Measurements from ENCODE around the gene MSMO1.
"Not testable (repeated sequence)": the region's sequence is repeated elsewhere in the genome, so short reads cannot be mapped to it uniquely, and the experiment has no call there.

MSMO1 gene

GRCh38 chr4:165324918-165325304 is 2.6 kb upstream of the MSMO1 start:
- DNase-seq (ENCODE audit: low read depth) = no peak

- no peak for DNase-seq (ENCODE audit: low read depth)
These were observed 1.5 kb upstream of the MSMO1 start for GRCh38 chr4:165325732-165326512.

- DNase-seq (ENCODE audit: low read depth) = no peak
These were observed 648 bp upstream of the MSMO1 start for GRCh38 chr4:165326831-165327210.

GRCh38 chr4:165328101-165328425 is 594 bp downstream of the MSMO1 start:
- no peak for DNase-seq (ENCODE audit: low read depth)

DNA sequence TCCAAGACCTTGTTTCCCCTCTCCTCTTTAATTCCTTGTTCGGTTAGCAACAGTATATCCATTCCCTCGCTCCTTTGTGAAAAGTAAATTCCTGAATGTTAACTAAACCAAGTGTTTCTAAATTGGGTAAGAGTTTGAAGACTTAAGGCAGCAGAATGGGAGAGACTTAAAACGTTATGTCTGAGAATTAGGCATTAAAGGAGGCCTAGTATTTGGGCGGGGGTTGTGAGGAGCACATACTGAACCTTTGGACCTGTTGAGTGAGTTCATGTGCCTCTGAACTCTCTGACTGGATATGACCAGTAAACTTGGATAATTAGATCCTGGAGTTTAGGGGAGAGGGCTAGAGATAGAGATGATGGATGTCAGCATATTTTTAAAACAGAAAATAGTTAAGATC is 1.2 kb downstream of the MSMO1 start:
- no peak for DNase-seq (ENCODE audit: low read depth)

DNA sequence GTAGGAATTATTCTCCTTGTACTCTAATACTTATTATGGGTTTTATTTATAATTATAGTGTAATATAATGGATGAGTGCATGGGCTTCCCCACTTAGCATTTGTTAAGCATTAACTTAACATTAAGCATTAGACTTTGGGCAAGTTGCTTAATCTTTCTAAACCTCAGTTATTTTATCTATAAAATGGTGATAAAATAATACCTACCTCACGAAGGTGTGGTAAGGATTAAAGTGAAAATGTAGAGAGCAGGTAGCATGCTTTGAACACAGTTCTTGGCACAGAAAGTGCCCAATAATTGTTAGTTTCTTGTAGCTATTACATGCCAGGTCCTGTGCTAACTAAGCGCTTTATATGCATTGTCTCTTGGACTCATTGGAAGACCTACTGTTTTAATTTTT is 2.6 kb downstream of the MSMO1 start:
- no peak for DNase-seq (ENCODE audit: low read depth)

GRCh38 chr4:165330666-165331065 is 3.2 kb downstream of the MSMO1 start:
- DNase-seq (ENCODE audit: low read depth) = no peak

- DNase-seq (ENCODE audit: low read depth) = no peak
These were observed 3.9 kb downstream of the MSMO1 start for GRCh38 chr4:165331359-165331758.

DNA sequence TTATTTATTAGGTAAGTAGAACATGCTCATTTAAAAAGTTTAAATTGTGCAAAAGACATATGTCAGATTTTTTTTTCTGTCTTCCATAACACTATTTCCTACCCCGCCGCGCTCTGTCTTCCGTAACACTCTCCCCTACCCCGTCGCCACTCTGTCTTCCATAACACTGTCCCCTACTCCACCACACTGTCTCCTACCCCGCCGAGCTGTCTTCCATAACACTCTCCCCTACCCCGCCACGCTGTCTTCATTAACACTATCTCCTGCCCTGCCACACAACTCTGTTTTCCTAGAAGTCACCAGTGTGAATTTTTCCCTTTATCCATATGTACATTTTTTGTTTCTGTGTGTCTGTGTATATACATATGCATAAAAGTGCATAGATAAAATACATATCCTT is 4.4 kb downstream of the MSMO1 start:
- no peak for DNase-seq (ENCODE audit: low read depth)

GRCh38 chr4:165332502-165332901 is 5.0 kb downstream of the MSMO1 start:
- DNase-seq (ENCODE audit: low read depth) = no peak

DNA sequence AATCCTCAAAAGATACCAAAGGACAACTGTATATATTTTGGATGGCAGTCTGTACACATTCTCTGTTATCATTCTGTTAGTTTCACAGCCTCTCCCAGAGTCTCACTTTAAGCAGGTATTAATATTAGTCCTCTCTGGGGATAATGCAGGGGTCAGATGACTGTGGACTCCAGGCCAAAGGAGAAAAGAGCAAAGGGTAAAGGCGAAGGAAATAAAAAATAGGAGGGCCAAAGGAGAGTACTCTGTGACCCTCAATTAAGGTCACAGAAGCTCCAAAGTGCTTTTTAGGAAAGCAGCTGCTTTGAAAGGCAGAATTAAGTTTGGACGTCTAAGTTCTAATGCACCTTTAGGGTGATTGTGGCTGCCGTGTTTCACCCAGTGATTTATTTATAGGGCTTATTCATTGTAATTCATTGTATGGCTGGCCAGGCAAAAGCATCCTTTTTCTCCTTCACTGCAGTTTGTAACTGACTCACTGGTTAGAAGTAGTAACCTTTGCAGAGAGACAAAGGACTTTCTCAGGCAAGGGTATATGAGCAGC is 7.8 kb downstream of the MSMO1 start:
- DNase-seq (ENCODE audit: low read depth) = no peak

GRCh38 chr4:165336743-165337142 is 9.3 kb downstream of the MSMO1 start:
- no peak for DNase-seq (ENCODE audit: low read depth)

DNA sequence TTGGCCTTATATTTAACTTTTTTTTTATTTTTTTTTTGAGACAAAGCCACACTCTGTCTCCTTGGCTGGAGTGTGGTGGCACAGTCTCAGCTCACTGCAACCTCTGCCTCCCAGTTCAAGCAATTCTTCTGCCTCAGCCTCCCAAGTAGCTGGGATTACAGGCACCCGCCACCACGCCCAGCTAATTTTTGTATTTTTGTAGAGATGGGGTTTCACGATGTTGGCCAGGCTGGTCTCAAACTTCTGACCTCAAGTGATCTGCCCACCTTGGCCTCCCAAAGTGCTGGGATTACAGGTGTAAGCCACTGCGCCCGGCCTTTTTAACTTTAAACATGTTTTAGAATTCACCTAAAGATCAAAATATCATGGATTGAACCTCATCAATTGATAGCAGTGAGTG is 14.9 kb downstream of the MSMO1 start:
- not testable (repeated sequence) for DNase-seq (ENCODE audit: low read depth)

GRCh38 chr4:165343353-165344191 is 16.1 kb downstream of the MSMO1 start:
- DNase-seq (ENCODE audit: low read depth) = no peak

GRCh38 chr4:165345666-165346417 is 18.4 kb downstream of the MSMO1 start:
- DNase-seq (ENCODE audit: low read depth) = no peak

DNA sequence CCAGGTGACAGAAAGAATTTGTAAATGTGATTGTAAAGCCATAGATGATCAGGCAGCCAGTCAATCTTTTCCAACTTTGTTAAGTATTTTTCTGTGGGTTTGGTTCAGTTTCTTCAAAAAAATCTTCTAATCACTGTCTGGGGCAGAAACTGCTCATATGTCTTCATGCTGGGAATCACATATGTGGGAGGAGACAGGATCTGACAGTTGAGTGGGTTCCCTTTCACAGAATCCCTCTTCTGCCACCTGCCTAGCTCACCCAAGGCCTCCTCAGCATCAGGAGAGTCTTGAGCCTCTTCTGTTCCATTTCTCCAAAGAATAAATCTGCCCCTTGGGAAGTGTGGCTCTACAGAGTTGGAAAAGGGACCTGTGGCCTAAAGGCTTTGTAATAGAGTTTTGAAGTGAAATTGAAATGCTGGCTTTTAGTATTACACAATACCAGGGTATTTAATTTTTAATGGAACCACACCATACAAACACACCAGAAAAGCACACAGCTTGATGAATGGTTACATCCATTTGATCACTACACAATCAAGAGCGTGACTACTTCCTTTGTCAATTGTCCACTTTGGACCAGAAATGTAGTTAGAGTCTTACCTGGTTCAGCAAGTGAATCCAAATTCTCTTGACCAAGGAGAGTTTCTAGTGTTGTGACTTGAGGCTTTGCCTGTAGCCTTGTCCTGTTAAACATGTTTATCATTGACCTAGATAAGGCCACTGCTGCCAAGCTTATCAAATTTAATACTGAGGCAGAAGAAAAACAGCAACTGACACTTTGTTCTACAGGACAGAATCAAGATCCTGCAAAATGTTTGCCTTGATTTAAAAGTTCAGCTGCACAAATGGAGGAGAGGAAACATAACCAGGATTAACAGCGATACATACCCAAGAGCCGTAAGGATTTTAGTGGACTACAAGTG is 20.4 kb downstream of the MSMO1 start:
- no peak for DNase-seq (ENCODE audit: low read depth)

DNA sequence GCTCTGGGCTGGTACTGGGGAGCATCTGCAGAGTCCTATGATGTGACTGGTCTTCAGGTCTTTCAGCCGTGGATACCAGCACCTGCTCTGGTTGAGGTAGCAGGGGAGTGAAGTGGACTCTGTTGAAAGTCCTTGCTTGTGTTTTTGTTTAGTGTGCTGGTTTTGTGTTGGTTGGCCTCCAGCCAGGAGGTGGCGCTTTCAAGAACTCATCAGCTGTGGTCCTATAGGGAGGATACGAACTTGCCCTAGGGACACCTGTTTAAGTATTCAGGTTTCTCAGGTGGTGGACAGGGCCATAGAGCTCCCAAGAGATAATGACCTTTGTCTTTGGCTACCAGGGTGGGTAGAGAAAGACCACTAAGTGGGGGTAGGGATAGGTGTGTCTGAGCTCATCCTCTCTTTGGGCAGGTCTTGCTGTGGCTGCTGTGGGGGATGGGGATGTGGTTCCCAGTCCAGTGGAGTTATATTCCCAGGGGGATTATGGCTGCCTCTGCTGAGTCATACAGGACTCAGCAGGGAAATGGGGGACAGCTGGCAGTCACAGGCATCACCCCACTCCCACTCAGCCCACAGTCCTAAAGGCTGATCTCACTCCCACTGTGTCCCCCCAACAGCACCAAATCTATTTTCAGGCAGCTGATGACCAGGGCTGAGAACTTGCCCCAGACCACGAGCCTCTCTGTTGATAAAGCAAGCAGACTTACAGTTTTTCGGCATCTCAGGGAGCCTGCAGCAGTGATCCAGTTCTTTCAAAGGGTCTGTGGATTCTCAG is 24.1 kb downstream of the MSMO1 start:
- DNase-seq (ENCODE audit: low read depth) = no peak

- DNase-seq (ENCODE audit: low read depth) = no peak
These were observed 28.4 kb downstream of the MSMO1 start for GRCh38 chr4:165355900-165356300.

DNA sequence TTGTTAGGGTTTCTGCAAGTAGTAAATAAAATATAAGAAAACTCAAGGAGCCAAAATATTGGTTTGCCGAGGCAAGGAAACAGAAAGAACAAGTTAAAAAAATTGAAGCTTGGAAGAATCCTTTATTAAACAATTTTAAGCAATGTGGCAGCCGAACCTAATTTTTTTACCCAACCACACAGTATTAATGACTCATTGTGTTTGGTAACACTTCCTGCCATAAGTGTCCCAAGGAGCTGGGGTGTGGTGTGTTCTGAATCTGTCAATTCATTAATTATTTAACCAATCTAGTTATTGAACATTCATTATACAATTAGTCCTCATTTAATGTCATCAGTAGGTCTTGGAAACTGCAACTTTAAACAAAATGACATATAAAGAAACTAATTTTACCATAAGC is 32.0 kb downstream of the MSMO1 start:
- no peak for DNase-seq (ENCODE audit: low read depth)

- no peak for DNase-seq (ENCODE audit: low read depth)
These were observed 32.7 kb downstream of the MSMO1 start for GRCh38 chr4:165360041-165360695.

Data from activated T-helper 9 cell treated with anti-CD3 and anti-CD28 coated beads, Interleukin-2, amount 50 U/mL, for 16 hours (primary cell).